ENCODE data around the gene CREBBP.

GRCh38 chr16:3769013-3769412, 111.5 kb downstream of the CREBBP start:
- TF ChIP-seq, protein P1, sequence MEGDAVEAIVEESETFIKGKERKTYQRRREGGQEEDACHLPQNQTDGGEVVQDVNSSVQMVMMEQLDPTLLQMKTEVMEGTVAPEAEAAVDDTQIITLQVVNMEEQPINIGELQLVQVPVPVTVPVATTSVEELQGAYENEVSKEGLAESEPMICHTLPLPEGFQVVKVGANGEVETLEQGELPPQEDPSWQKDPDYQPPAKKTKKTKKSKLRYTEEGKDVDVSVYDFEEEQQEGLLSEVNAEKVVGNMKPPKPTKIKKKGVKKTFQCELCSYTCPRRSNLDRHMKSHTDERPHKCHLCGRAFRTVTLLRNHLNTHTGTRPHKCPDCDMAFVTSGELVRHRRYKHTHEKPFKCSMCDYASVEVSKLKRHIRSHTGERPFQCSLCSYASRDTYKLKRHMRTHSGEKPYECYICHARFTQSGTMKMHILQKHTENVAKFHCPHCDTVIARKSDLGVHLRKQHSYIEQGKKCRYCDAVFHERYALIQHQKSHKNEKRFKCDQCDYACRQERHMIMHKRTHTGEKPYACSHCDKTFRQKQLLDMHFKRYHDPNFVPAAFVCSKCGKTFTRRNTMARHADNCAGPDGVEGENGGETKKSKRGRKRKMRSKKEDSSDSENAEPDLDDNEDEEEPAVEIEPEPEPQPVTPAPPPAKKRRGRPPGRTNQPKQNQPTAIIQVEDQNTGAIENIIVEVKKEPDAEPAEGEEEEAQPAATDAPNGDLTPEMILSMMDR (IDR thresholded peaks at IDR 0.05; ENCODE audit: insufficient read depth, low read depth, low read length) = no peak
- no peak for TF ChIP-seq EZH2 (IDR thresholded peaks at IDR 0.05; ENCODE audit: insufficient read depth, low read length)

Data from astrocyte (in vitro differentiated cells and primary cell).